Activated CD4-positive, alpha-beta T cell treated with anti-CD3 and anti-CD28 coated beads, Interleukin-2, amount 50 U/mL, for 4 hours (primary cell): ENCODE data around the gene MTMR11.
"Not testable (repeated sequence)": the region's sequence is repeated elsewhere in the genome, so short reads cannot be mapped to it uniquely, and the experiment has no call there.

Experiments used
- DNase-seq, 2 experiments: peaks; one replicate each; pipeline ENCODE4 v3.0.0-alpha.2; 2020

The MTMR11 gene

GRCh38 chr1:149888247-149888998, 48.3 kb downstream of the MTMR11 start:
- peak; percentile 53 to 60 for DNase-seq

- DNase-seq = peak; percentile 56 to 63
These were observed 49.0 kb downstream of the MTMR11 start for GRCh38 chr1:149887456-149888246.

- not testable (repeated sequence) for DNase-seq
These were observed 49.6 kb downstream of the MTMR11 start for GRCh38 chr1:149887196-149887455.

GRCh38 chr1:149886396-149887195, 50.1 kb downstream of the MTMR11 start:
- peak; percentile 70 to 78 for DNase-seq

GRCh38 chr1:149886121-149886395, 50.6 kb downstream of the MTMR11 start:
- not testable (repeated sequence) for DNase-seq

GRCh38 chr1:149885339-149886120, 51.1 kb downstream of the MTMR11 start:
- DNase-seq = peak; percentile 55 to 58

GRCh38 chr1:149884433-149885338, 52.0 kb downstream of the MTMR11 start:
- no peak for DNase-seq

- no peak for DNase-seq
These were observed 53.0 kb downstream of the MTMR11 start for GRCh38 chr1:149883598-149884247.

- no peak for DNase-seq
These were observed 54.8 kb downstream of the MTMR11 start for GRCh38 chr1:149881876-149882275.

GRCh38 chr1:149879556-149879955, 57.1 kb downstream of the MTMR11 start:
- DNase-seq = peak in 1 of 2 experiments; percentile 18
